ENCODE results near the gene SMIM45.

Gene SMIM45

GRCh38 chr22:41951898-41952474 is at the start of gene SMIM45:
Gene SMIM45, plus strand, starts transcription at chr22:41952150.
- in situ Hi-C loops (cut with HindIII; ENCODE audit: low sequenced_read_pairs): no loop called here

- in situ Hi-C loops (cut with HindIII; ENCODE audit: low sequenced_read_pairs): no loop called here
These were observed 49.0 kb upstream of the SMIM45 start for GRCh38 chr22:41902932-41903421.

- in situ Hi-C loops (cut with HindIII; ENCODE audit: low sequenced_read_pairs): no loop called here
These were observed 47.2 kb upstream of the SMIM45 start for GRCh38 chr22:41904450-41905410.

GRCh38 chr22:41905411-41906202 is 46.3 kb upstream of the SMIM45 start:
- in situ Hi-C loops (cut with HindIII; ENCODE audit: low sequenced_read_pairs): no loop called here

- in situ Hi-C loops (cut with HindIII; ENCODE audit: low sequenced_read_pairs): no loop called here
These were observed 45.1 kb upstream of the SMIM45 start for GRCh38 chr22:41906822-41907221.

- in situ Hi-C loops (cut with HindIII; ENCODE audit: low sequenced_read_pairs): no loop called here
These were observed 44.2 kb upstream of the SMIM45 start for GRCh38 chr22:41907436-41908401.

GRCh38 chr22:41908411-41909309 is 43.3 kb upstream of the SMIM45 start:
- in situ Hi-C loops (cut with HindIII; ENCODE audit: low sequenced_read_pairs): no loop called here

GRCh38 chr22:41909310-41910049 is 42.5 kb upstream of the SMIM45 start:
- in situ Hi-C loops (cut with HindIII; ENCODE audit: low sequenced_read_pairs): no loop called here

GRCh38 chr22:41910050-41911000 is 41.6 kb upstream of the SMIM45 start:
- in situ Hi-C loops (cut with HindIII; ENCODE audit: low sequenced_read_pairs): no loop called here

- in situ Hi-C loops (cut with HindIII; ENCODE audit: low sequenced_read_pairs): no loop called here
These were observed 40.8 kb upstream of the SMIM45 start for GRCh38 chr22:41911001-41911611.

GRCh38 chr22:41912338-41913039 is 39.5 kb upstream of the SMIM45 start:
- in situ Hi-C loops (cut with HindIII; ENCODE audit: low sequenced_read_pairs): no loop called here

- in situ Hi-C loops (cut with HindIII; ENCODE audit: low sequenced_read_pairs): no loop called here
These were observed 38.8 kb upstream of the SMIM45 start for GRCh38 chr22:41913040-41913719.

- in situ Hi-C loops (cut with HindIII; ENCODE audit: low sequenced_read_pairs): no loop called here
These were observed 38.0 kb upstream of the SMIM45 start for GRCh38 chr22:41913842-41914534.

GRCh38 chr22:41914611-41915034 is 37.3 kb upstream of the SMIM45 start:
- in situ Hi-C loops (cut with HindIII; ENCODE audit: low sequenced_read_pairs): no loop called here
